Fibroblast of villous mesenchyme (primary cell): ENCODE results near the gene OSBPL9. TPM values are rescaled to one million over a fixed set of nuclear protein-coding genes. Genes with fewer than 3 reads are reported as not detected.

Experiments
- DNase-seq: peaks from one replicate; pipeline ENCODE4 v3.0.0-alpha.2; 2010; ENCODE audit warnings: low read depth
- H3K4me3 ChIP-seq: 2 replicates; pipeline ENCODE4 v1.5.1; 2011; ENCODE audit warnings: low read depth, mild to moderate bottlenecking, low read length
- CTCF ChIP-seq: IDR thresholded peaks from 2 replicates; pipeline ENCODE4 v1.5.1; 2012; ENCODE audit warnings: low read depth, mild to moderate bottlenecking, low read length; ENCODE audit not compliant: insufficient read depth
- total RNA-seq: library from RNA; depleted of rRNA; stranded (reverse); fragments of >200 nt; gene quantifications from 2 replicates; pipeline ENCODE4 v1.2.3, GENCODE V29; 2012

OSBPL9 gene
- total RNA-seq, 1 donor = 103 TPM

- TF ChIP-seq CTCF = no peak
- no peak overlapping the region for H3K4me3 ChIP-seq
- no peak for DNase-seq
Measured at GRCh38 chr1:51714374-51715019, 97.6 kb downstream of the OSBPL9 start.

DNA sequence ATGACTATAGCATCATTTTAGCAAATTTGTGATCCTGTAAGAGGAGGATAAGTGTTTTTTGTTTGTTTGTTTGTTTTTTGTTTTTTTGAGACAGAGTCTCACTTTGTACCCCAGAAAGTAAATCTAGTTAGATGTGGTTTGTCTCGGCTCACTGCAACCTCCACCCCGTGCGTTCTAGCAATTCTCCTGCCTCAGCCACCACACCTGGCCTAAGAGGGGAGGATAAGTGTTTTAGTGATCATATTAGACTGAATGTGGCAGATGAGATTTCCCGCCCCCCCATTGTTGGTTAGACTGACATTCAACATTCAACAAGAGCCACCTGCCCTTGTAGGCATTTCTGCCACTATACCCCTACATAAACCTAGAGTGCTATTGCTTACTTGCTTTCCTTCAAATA is 98.5 kb downstream of the OSBPL9 start:
- no peak overlapping the region for H3K4me3 ChIP-seq
- TF ChIP-seq CTCF = no peak
- DNase-seq = no peak

DNA sequence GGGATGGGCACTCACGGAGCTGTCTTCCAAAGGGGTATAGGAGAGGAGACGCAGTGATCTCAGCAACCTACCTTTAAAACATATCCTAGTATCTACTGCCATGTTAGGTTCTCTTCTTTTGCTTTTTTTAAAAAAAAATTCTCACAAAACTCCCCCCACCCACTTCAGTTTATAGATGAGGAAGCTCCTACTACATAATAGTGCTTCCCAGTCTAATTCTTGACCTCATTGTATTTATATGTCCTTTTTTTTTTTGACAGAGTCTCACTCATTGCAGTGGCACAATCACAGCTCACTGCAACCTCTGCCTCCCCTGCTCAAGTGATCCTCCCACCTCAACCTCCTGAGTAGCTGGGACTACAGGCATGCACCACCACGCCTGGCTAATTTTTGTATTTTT is 99.9 kb downstream of the OSBPL9 start:
- no peak overlapping the region for H3K4me3 ChIP-seq
- no peak for TF ChIP-seq CTCF
- DNase-seq = no peak

GRCh38 chr1:51717842-51718241 is 101.0 kb downstream of the OSBPL9 start:
- no peak overlapping the region for H3K4me3 ChIP-seq
- no peak for DNase-seq
- no peak for TF ChIP-seq CTCF

DNA sequence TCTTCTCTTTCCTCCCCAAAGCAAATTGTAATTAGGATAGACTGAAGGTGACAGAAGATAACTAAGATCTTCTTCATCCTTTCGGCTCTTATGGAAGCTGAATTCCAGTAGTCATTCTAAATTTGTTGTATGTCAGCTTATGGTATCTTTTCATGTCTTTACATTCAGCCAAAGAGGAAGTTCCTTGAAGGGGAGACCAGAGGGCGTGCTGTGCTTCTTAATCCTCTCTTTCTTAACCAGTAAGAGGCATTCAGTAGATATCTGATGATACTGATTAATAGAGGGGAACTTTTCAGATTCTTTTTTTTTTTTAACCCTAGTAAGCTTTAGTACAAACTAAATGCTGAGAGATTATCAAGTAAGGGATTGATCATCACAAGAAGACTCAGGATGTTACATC is 102.3 kb downstream of the OSBPL9 start:
- TF ChIP-seq CTCF = no peak
- no peak for DNase-seq
- no peak overlapping the region for H3K4me3 ChIP-seq

- no peak overlapping the region for H3K4me3 ChIP-seq
- no peak for DNase-seq
- no peak for TF ChIP-seq CTCF
Measured at GRCh38 chr1:51724797-51725196, 107.9 kb downstream of the OSBPL9 start.

- DNase-seq = no peak
- no peak for TF ChIP-seq CTCF
- H3K4me3 ChIP-seq = no peak overlapping the region
Measured at GRCh38 chr1:51726051-51726450, 109.2 kb downstream of the OSBPL9 start.
